ENCODE data around the gene SOAT2.
A peak's percentile ranks its signal among the peaks of the same experiment; 100 is the strongest.
"Not testable (repeated sequence)": the region's sequence is repeated elsewhere in the genome, so short reads cannot be mapped to it uniquely, and the experiment has no call there.

Gene SOAT2

GRCh38 chr12:53090554-53090953, 12.7 kb upstream of the SOAT2 start:
- TF ChIP-seq CTCF (conservative IDR thresholded peaks at IDR 0.05; ENCODE audit: low read length), result no peak
- no peak for DNase-seq (ENCODE audit: low read depth)
- no peak overlapping the region for H3K4me3 ChIP-seq (ENCODE audit: low read length)

GRCh38 chr12:53091756-53092155, 11.5 kb upstream of the SOAT2 start:
- no peak overlapping the region for H3K4me3 ChIP-seq (ENCODE audit: low read length)
- no peak for DNase-seq (ENCODE audit: low read depth)
- TF ChIP-seq CTCF (conservative IDR thresholded peaks at IDR 0.05; ENCODE audit: low read length), result no peak

GRCh38 chr12:53093777-53094393, 9.4 kb upstream of the SOAT2 start:
- no peak for DNase-seq (ENCODE audit: low read depth)
- H3K4me3 ChIP-seq (ENCODE audit: low read length), result no peak overlapping the region
- TF ChIP-seq CTCF (conservative IDR thresholded peaks at IDR 0.05; ENCODE audit: low read length), result no peak

- no peak overlapping the region for H3K4me3 ChIP-seq (ENCODE audit: low read length)
- no peak for TF ChIP-seq CTCF (conservative IDR thresholded peaks at IDR 0.05; ENCODE audit: low read length)
- no peak for DNase-seq (ENCODE audit: low read depth)
These were observed 8.9 kb upstream of the SOAT2 start for GRCh38 chr12:53094394-53094787.

- not testable (repeated sequence) for DNase-seq (ENCODE audit: low read depth); H3K4me3 ChIP-seq (ENCODE audit: low read length)
These were observed 8.3 kb upstream of the SOAT2 start for GRCh38 chr12:53094796-53095595.

- not testable (repeated sequence) for H3K4me3 ChIP-seq (ENCODE audit: low read length); DNase-seq (ENCODE audit: low read depth)
These were observed 7.7 kb upstream of the SOAT2 start for GRCh38 chr12:53095596-53095895.

- peak overlapping the region; percentile 64 for H3K4me3 ChIP-seq (ENCODE audit: low read length)
- peak; percentile 92 for DNase-seq (ENCODE audit: low read depth)
- no peak for TF ChIP-seq CTCF (conservative IDR thresholded peaks at IDR 0.05; ENCODE audit: low read length)
These were observed 7.1 kb upstream of the SOAT2 start for GRCh38 chr12:53096089-53096741.

GRCh38 chr12:53096759-53097158, 6.5 kb upstream of the SOAT2 start:
- peak overlapping the region; percentile 64 for H3K4me3 ChIP-seq (ENCODE audit: low read length)
- DNase-seq (ENCODE audit: low read depth), result no peak
- no peak for TF ChIP-seq CTCF (conservative IDR thresholded peaks at IDR 0.05; ENCODE audit: low read length)

All from AG10803 (cell line).